HT-29 (cell line): ENCODE measurements around the gene NGEF. TPM values are rescaled to one million over a fixed set of nuclear protein-coding genes. Genes with fewer than 3 reads are reported as not detected.
"Not testable (repeated sequence)": the region's sequence is repeated elsewhere in the genome, so short reads cannot be mapped to it uniquely, and the experiment has no call there.

Experiments
- DNase-seq: peaks from one replicate; pipeline ENCODE4 v3.0.0-alpha.2; 2015; ENCODE audit warnings: low spot score
- total RNA-seq: library from RNA; depleted of rRNA; stranded (reverse); fragments of >200 nt; shearing (Covaris generic); gene quantifications from 2 replicates; pipeline ENCODE4 v1.2.3, GENCODE V29; 2014

The NGEF gene
- total RNA-seq, 1 experiment from 2014 or later, result 13.5 TPM

DNA sequence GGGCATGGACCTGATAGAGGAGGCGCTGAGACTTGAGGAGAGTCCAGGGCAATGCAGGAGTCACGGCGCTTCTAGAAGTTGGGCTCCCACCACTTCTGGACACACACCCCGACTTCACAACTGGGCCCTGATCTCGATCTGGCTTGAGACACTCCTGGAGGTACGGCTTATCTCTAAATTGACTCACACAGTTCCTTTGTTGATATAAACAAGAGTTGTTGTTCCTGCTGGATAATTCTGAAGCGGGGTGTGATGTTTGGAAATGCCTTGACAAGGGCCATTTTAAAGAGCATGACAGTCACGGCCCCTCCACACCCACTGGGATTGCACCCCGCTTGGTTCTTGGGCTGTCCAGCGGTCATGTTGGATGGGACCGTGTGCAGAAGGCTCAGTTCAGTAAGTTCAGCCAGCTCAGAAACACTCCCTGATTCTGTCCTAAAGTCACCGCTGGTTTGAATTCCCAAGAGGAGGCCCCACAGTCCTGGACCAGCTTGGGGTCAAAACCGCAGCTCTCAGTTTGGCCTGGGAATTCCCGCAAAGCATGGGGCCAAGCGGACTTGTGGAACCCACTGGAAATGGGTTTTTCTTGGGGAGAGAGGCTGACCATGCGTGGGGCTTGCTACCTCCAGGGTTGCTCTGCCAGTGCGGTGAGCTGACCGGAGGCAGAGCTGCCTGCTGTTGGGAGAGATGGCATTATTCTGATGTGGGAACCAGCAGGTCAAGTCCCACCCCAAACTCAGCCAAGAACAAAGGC is 10.1 kb upstream of the NGEF start:
- DNase-seq, result no peak

GRCh38 chr2:233022561-233022960 is 9.5 kb upstream of the NGEF start:
- no peak for DNase-seq

DNA sequence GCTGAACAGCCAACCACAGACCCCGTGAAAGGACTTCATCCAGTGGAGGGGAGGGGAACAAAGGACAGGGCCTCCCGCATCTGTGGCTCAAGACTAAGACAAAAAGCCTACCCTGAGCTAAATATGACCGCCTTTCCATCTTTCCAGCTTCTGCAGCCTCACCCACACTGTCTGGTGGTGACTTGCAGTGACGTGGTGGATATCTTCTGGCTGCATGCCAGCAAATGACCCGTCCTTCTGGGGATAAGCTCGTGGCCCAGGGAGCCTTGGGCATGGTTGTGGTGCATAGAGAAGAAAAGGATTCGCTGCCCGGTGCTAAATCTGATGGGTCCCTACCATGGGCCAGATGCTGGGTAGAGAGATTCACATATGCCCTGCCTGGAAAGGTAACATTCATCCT is 8.7 kb upstream of the NGEF start:
- DNase-seq, result peak; percentile 5

- DNase-seq, result no peak
Observed at GRCh38 chr2:233020454-233020853, 7.4 kb upstream of the NGEF start.

- not testable (repeated sequence) for DNase-seq
Observed at GRCh38 chr2:233019610-233020009, 6.6 kb upstream of the NGEF start.

GRCh38 chr2:233017947-233018346 is 4.9 kb upstream of the NGEF start:
- DNase-seq, result no peak

GRCh38 chr2:233015019-233015645 is 2.1 kb upstream of the NGEF start:
- DNase-seq, result no peak

DNA sequence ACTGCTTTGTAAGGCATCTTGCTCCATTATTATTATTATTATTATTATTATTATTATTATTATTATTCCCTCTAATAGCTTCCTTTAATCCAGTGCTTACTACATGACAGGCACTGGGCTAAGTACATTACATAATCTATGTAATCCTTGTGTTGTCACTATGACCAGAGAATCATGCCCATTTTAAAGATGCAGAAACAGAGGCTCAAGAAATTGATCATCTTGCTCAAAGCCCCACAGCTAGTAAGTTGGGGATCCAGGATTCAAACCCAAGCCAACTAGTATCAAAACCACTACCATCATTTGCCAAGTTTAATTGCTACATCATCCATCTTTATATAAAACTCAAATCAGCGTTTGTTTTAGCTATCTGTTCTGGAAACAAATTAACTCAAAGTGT is 594 bp upstream of the NGEF start:
- DNase-seq, result no peak

DNA sequence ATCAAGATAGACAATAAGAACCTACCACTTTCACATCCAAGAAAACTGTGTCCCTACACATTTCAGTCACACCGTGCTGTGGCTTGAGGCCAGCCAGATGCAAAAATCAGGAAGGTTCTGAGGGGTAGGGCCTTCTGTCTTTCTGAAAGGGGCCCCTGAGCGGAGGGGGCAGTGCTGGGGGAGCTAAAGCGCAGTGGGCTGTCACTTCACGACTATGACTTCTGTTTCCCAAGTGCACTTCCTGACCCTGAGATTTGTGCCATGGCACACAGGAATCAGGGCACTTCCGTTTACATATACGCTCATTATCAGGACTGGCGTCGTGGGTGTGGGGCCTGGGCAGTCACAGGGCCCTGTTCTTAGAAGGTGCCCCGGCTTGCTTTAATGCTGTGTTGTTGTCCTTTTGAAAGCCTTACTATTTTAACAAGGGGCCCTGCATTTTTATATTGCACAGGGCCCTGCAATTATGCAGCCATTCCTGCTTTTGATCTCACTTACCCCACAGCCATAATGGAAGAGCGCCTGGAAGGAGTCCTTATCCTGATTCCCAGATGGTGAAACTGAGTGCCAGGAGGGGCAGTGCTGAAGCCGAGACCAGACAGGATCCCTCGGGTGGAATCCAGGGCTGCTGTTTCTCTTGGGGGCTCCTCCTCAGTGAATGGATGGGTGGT is 620 bp downstream of the NGEF start:
- DNase-seq, result peak; percentile 70

DNA sequence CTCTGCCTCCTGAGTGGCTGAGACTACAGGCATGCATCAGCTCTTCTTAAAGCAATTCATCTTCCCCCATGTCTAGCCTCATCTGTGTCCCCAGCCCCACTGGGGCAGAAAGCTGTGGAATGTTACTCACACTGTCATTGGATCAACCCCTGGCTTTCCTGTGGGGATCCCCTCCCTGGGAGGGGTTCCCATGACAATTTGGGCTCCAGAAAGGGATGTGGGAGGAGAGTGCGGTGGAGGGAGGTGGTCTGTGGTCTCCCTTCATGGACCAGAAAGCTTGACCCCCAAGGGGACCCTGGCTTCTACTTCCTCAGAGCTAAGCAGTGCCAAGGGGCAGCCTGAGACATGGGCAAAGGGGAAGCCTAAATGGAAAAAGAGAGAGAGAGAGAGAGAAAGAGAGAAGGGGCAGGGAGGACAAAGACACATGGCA is 1.3 kb downstream of the NGEF start:
- DNase-seq, result no peak

GRCh38 chr2:233011268-233011650 is 1.8 kb downstream of the NGEF start:
- DNase-seq, result no peak

DNA sequence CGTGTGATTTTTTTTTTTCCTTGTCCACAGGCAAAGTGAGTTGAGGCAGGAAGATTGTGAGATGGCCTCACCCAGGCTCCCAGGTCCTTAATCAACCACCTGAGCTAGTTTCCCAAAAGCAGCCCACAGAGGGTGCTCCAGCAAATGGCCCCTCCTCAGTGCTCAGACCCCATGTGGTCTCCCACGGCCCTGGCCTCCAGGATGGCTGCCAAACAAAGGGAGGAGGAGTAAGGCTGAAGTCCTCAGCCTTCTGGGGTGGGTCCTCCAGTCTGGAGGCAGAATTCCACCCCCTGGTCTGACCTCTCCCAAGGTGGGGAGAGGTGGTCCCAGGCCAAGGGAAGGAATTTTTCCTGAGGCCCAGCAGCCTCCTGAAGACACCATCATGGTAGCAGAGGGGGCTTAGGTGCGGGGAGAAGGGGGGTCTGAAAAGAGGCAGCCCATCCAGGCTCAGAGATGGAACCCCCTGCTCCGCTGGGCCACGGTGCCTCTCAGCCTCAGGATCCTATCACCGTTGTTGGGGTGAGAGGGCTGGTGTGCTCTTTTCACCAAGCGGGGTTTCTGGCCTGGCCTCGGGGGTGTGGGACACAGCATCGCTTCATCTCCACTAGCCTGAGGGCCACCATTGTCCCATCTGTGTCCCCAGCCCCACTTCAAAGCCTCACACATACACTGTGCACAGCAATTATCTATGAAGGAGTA is 2.3 kb downstream of the NGEF start:
- no peak for DNase-seq

GRCh38 chr2:233009661-233010060 is 3.4 kb downstream of the NGEF start:
- no peak for DNase-seq

DNA sequence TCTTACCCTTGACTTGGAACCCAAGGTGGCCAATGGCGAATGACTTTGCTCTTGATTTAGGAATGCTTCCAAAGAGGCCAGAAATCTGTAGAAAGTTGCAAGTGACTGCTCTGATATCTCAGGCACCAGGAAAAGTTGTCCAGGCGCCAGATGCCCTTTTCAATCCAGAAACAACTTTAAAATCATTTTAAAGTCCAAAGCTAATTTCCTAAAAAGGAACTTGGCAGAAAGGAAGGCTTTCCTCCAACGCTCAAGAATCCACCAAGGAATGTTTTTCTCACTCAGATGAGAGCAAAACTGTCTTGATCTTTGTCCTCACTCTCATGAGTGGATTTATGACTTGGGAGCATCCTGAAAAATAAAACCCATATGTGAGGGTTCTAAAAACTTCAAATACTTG is 5.3 kb downstream of the NGEF start:
- no peak for DNase-seq

GRCh38 chr2:233007270-233007669 is 5.8 kb downstream of the NGEF start:
- DNase-seq, result no peak

DNA sequence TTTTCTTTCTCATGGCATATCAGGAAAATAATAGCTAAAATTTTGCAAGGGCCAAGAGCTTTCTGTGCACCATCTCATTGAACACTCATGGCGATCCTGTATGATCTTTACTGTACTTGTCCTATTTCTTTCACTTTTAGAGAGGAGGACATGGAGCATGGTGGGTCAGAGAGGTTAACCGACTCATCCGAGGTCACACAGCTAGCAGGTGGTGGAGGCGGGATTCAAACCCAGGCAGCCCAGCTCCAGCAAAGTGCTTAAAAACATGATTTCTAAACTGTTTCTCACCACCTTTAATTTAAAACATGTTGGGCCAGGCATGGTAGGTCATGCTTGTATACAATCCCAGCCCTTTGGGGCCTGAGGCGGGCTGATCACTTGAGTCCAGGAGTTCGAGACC is 6.4 kb downstream of the NGEF start:
- DNase-seq, result no peak

- no peak for DNase-seq
Observed at GRCh38 chr2:233005096-233005495, 8.0 kb downstream of the NGEF start.

DNA sequence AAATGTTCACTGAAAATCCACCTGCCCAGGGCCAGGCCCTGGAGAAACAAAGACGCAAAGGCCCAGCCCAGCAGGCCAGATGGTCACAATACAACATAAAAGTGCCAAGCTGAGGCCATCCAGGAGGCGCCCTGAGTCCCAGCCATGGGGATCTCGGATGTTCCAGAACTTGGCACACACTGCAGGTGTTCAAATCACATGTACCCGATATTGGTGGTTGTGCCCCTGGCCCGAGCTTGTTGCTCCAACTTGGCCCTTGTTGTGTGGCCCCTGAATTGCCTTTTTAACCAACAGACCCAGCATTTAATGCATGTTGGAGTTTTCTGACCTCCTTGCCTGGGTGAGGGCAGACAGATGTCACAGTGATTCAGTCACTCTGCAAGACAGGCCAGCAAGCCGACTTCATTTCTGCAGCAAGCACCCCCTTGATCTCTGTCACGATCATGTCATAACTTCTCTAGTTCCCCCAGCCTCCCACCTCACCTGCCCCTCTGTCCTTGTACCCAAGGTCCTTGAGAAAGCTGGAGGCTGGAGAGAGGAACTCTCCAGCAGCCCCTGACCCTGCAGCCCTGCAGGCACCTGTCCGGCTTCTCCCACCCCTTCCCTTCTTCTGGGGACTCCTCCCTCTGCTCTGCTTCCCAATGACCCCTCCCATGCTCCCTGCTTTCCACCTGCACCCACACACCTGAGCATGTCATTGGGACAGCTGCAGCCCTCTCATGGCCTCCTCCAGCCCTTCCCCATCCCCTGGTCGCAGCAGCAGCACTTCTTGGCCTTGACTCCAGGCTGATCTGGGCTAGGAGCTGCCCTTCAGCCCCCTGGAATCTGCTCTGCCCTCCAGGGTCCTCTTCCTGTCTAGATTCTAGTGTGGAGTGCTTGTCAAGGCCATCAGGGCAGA is 9.1 kb downstream of the NGEF start:
- DNase-seq, result no peak

- DNase-seq, result no peak
Observed at GRCh38 chr2:233002829-233003657, 10.0 kb downstream of the NGEF start.
